NB4 (cell line): Measurements from ENCODE around the gene OR10G3.

ENCODE experiments used
- DNase-seq: peaks from one replicate; pipeline ENCODE4 v3.0.0; 2010; ENCODE audit warnings: low read depth
- H3K4me3 ChIP-seq: one replicate; pipeline ENCODE4 v1.5.1; 2011; ENCODE audit warnings: mild to moderate bottlenecking, low read depth, low read length, moderate library complexity
- CTCF ChIP-seq: IDR thresholded peaks from one replicate; pipeline ENCODE4 v1.5.1; 2012; ENCODE audit warnings: low read depth, low read length
- MAX ChIP-seq: IDR thresholded peaks from 2 replicates; pipeline ENCODE4 v1.6.1; 2011; ENCODE audit warnings: low read depth, low read length
- MYC ChIP-seq: IDR thresholded peaks from 2 replicates; pipeline ENCODE4 v1.6.1; 2011; ENCODE audit warnings: low read depth, low read length
- POLR2A ChIP-seq: IDR thresholded peaks from 2 replicates; pipeline ENCODE4 v1.6.1; 2011; ENCODE audit warnings: mild to moderate bottlenecking; ENCODE audit not compliant: insufficient read length; ENCODE audit errors: extremely low read depth

The OR10G3 gene

GRCh38 chr14:21524575-21525490, 55.0 kb downstream of the OR10G3 start:
- no peak for TF ChIP-seq POLR2A
- TF ChIP-seq MAX, result no peak
- no peak for TF ChIP-seq CTCF
- no peak overlapping the region for H3K4me3 ChIP-seq
- no peak for DNase-seq

GRCh38 chr14:21523203-21523602, 56.7 kb downstream of the OR10G3 start:
- H3K4me3 ChIP-seq, result no peak overlapping the region
- DNase-seq, result no peak
- TF ChIP-seq CTCF (no peak), POLR2A (no peak), MAX (no peak), MYC (no peak)

GRCh38 chr14:21521501-21521900, 58.4 kb downstream of the OR10G3 start:
- no peak overlapping the region for H3K4me3 ChIP-seq

GRCh38 chr14:21520767-21521166, 59.1 kb downstream of the OR10G3 start:
- no peak for DNase-seq
- TF ChIP-seq CTCF (no peak), MAX (no peak), MYC (no peak), POLR2A (no peak)
- no peak overlapping the region for H3K4me3 ChIP-seq

More at GRCh38 chr14:21521501-21521900, 58.4 kb downstream of the OR10G3 start:
- DNase-seq, result no peak
- TF ChIP-seq CTCF (no peak), MAX (no peak), MYC (no peak), POLR2A (no peak)

GRCh38 chr14:21518725-21519124, 61.2 kb downstream of the OR10G3 start:
- TF ChIP-seq MYC, result no peak
- no peak for TF ChIP-seq MAX
- no peak for TF ChIP-seq CTCF
- TF ChIP-seq POLR2A, result no peak
- DNase-seq, result no peak
- no peak overlapping the region for H3K4me3 ChIP-seq
